DOHH2 (cell line): Measurements from ENCODE around the gene PHACTR1.

Experiments used
- EZH2phosphoT487 ChIP-seq: fragments of 200-600 bp; sonication (generic); IDR thresholded peaks from 2 replicates; pipeline ENCODE4 v1.6.1; 2017; ENCODE audit warnings: borderline replicate concordance, mild to moderate bottlenecking, antibody characterized with exemption, low read length, moderate library complexity, mixed read lengths
- TF ChIP-seq, protein P1 (sequence below): fragments of 200-600 bp; sonication (generic); IDR thresholded peaks from one replicate; pipeline ENCODE4 v1.5.1; 2014; ENCODE audit warnings: antibody characterized with exemption, mild to moderate bottlenecking, low read depth, low read length; ENCODE audit not compliant: poor library complexity, severe bottlenecking

DNA sequence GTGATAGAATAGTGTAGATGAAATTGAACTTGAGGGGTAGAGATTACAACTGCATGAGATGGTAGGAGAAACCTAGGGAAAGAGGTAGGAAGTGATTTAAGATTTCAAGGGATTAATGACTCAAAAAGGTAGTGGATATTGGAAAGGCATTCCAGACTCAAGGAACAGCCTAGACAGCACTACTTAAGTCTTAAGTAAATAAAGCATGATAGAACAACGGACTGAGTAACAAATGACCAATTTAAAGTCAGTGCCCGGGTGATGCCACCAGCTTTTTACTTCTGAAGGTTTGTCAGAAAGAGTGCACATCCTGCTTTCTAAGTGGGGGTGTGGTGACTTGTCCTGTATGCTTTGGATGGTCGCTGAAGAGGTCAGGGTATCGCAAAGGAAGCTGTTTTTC is 81.8 kb downstream of the PHACTR1 start:
- TF ChIP-seq, protein P1, sequence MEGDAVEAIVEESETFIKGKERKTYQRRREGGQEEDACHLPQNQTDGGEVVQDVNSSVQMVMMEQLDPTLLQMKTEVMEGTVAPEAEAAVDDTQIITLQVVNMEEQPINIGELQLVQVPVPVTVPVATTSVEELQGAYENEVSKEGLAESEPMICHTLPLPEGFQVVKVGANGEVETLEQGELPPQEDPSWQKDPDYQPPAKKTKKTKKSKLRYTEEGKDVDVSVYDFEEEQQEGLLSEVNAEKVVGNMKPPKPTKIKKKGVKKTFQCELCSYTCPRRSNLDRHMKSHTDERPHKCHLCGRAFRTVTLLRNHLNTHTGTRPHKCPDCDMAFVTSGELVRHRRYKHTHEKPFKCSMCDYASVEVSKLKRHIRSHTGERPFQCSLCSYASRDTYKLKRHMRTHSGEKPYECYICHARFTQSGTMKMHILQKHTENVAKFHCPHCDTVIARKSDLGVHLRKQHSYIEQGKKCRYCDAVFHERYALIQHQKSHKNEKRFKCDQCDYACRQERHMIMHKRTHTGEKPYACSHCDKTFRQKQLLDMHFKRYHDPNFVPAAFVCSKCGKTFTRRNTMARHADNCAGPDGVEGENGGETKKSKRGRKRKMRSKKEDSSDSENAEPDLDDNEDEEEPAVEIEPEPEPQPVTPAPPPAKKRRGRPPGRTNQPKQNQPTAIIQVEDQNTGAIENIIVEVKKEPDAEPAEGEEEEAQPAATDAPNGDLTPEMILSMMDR, result no peak
- no peak for TF ChIP-seq EZH2phosphoT487
